Activated B cell treated with CpG ODN at 0.5 μM for 24 hours (primary cell): ENCODE measurements around the gene GPR3. TPM values are rescaled to one million over a fixed set of nuclear protein-coding genes. Genes with fewer than 3 reads are reported as not detected.

ENCODE experiments used
- ATAC-seq: fragments of 200-7000 bp; cut with Tn5 transposase; one replicate; pipeline ENCODE4 v1.10.0; 2021; ENCODE audit warnings: low read depth, mild to moderate bottlenecking, moderate library complexity
- CTCF ChIA-PET: fragments of 350-600 bp; sonication (Branson Sonifier 250); formaldehyde crosslinking; loops from one replicate; lab custom pipeline; 2021; ENCODE audit warnings: antibody characterized with exemption; lab: Charles Lee
- POLR2A ChIA-PET: fragments of 350-600 bp; sonication (Branson Sonifier 250); formaldehyde crosslinking; loops from one replicate; lab custom pipeline; 2021; ENCODE audit warnings: antibody characterized with exemption; lab: Charles Lee
- DNase-seq: peaks from one replicate; pipeline ENCODE4 v3.0.0; 2022
- H3K27ac Mint-ChIP-seq: one replicate; pipeline ENCODE4 v1.8.0; 2020; ENCODE audit warnings: mixed read lengths
- H3K27me3 Mint-ChIP-seq: one replicate; pipeline ENCODE4 v1.8.0; 2021; ENCODE audit warnings: mixed read lengths
- H3K36me3 Mint-ChIP-seq: one replicate; pipeline ENCODE4 v1.8.0; 2021; ENCODE audit warnings: low read depth, mixed read lengths
- H3K4me1 Mint-ChIP-seq: one replicate; pipeline ENCODE4 v1.8.0; 2021; ENCODE audit warnings: mixed read lengths
- H3K4me3 Mint-ChIP-seq: one replicate; pipeline ENCODE4 v1.8.0; 2020; ENCODE audit warnings: mild to moderate bottlenecking, mixed read lengths
- H3K9me3 Mint-ChIP-seq: one replicate; pipeline ENCODE4 v1.8.0; 2020; ENCODE audit warnings: mixed read lengths
- intact Hi-C: fragments of 100-400 bp; cut with micrococcal nuclease; formaldehyde crosslinking; loops from one replicate; pipeline ENCODE4 v1.15.1; 2024
- total RNA-seq: library from RNA; stranded (reverse); gene quantifications from 2 replicates; pipeline ENCODE4 v1.2.3, GENCODE V29; 2022
- TF ChIP-seq, protein P1 (sequence below): fragments of 200-600 bp; IDR thresholded peaks from one replicate; pipeline ENCODE4 v1.8.0; 2022; ENCODE audit warnings: antibody characterized with exemption, mild to moderate bottlenecking

GPR3 gene
- total RNA-seq, 1 donor from 2014 or later: 0.11 TPM

- POLR2A ChIA-PET: no interaction called here
- intact Hi-C loops: loop anchor here (10.0 kb wide), 1 partner anchor 652 kb away; the partner anchor contains the start of gene ARID1A
- peaks cover 45% of the 10 kb centered on the region for H3K4me1 Mint-ChIP-seq
Measured at GRCh38 chr1:27346357-27346756, 46.1 kb upstream of the GPR3 start.

DNA sequence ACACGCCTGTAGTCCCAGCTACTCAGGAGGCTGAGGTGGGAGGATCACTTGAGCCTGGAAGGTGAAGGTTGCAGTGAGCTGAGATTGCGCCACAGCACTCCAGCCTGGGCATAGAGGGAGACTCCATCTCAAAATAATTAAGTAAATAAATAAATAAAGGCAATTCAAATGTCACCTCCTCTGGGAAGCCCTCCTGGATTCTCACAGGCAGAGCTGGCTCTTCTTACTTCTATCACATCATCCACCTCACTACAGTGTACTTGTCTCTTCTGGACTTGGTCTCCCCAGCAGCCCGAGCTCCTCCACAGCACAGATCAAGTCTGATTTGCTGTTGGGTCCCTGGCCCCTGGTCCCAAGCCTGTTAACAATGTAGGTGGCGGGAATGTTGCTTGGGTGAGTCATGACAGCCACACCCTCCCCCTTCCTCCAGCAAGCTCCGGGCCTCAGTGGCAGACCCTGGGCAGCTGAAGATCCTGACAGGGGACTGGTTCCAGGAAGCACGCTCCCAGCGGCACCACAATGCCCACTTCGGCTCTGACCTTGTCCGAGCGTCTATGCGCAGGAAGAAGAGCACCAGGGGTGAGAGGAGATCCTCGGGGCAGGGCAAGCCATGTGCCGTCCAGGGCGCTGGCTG lies 45.3 kb upstream of the GPR3 start:
- TF ChIP-seq, protein P1, sequence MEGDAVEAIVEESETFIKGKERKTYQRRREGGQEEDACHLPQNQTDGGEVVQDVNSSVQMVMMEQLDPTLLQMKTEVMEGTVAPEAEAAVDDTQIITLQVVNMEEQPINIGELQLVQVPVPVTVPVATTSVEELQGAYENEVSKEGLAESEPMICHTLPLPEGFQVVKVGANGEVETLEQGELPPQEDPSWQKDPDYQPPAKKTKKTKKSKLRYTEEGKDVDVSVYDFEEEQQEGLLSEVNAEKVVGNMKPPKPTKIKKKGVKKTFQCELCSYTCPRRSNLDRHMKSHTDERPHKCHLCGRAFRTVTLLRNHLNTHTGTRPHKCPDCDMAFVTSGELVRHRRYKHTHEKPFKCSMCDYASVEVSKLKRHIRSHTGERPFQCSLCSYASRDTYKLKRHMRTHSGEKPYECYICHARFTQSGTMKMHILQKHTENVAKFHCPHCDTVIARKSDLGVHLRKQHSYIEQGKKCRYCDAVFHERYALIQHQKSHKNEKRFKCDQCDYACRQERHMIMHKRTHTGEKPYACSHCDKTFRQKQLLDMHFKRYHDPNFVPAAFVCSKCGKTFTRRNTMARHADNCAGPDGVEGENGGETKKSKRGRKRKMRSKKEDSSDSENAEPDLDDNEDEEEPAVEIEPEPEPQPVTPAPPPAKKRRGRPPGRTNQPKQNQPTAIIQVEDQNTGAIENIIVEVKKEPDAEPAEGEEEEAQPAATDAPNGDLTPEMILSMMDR: no peak
- H3K4me1 Mint-ChIP-seq: peaks cover 40% of the 10 kb centered on the region
- ATAC-seq (no peak), DNase-seq (no peak)
- no peaks in the 10 kb centered on the region for H3K27me3 Mint-ChIP-seq
- no peak overlapping the region for H3K4me3 Mint-ChIP-seq
- ChIA-PET POLR2A (interaction anchor here (0.6 kb wide), 1 partner anchor 35 kb away, joined by 5 read pairs; no protein-coding TSS in a partner anchor), CTCF (interaction anchor here (1.5 to 2.1 kb wide), 2 partner anchors 19 to 51 kb away, joined by 3 to 6 read pairs; partner anchors contain the start of gene MAP3K6)
- H3K9me3 Mint-ChIP-seq: no peaks in the 10 kb centered on the region
- H3K27ac Mint-ChIP-seq: no peak overlapping the region
- H3K36me3 Mint-ChIP-seq: peaks cover 33% of the 10 kb centered on the region
- intact Hi-C loops: loop anchor here (10.0 kb wide), 1 partner anchor 652 kb away; the partner anchor contains the start of gene ARID1A

More at GRCh38 chr1:27346357-27346756, 46.1 kb upstream of the GPR3 start:
- no peaks in the 10 kb centered on the region for H3K27me3 Mint-ChIP-seq
- no peaks in the 10 kb centered on the region for H3K9me3 Mint-ChIP-seq
- DNase-seq (no peak), ATAC-seq (no peak)
- H3K27ac Mint-ChIP-seq: no peak overlapping the region
- peaks cover 30% of the 10 kb centered on the region for H3K36me3 Mint-ChIP-seq
- TF ChIP-seq, protein P1: no peak
- no peak overlapping the region for H3K4me3 Mint-ChIP-seq
- CTCF ChIA-PET: interaction anchor here (1.5 to 2.1 kb wide), 2 partner anchors 20 to 50 kb away, joined by 3 to 6 read pairs; partner anchors contain the start of gene MAP3K6

DNA sequence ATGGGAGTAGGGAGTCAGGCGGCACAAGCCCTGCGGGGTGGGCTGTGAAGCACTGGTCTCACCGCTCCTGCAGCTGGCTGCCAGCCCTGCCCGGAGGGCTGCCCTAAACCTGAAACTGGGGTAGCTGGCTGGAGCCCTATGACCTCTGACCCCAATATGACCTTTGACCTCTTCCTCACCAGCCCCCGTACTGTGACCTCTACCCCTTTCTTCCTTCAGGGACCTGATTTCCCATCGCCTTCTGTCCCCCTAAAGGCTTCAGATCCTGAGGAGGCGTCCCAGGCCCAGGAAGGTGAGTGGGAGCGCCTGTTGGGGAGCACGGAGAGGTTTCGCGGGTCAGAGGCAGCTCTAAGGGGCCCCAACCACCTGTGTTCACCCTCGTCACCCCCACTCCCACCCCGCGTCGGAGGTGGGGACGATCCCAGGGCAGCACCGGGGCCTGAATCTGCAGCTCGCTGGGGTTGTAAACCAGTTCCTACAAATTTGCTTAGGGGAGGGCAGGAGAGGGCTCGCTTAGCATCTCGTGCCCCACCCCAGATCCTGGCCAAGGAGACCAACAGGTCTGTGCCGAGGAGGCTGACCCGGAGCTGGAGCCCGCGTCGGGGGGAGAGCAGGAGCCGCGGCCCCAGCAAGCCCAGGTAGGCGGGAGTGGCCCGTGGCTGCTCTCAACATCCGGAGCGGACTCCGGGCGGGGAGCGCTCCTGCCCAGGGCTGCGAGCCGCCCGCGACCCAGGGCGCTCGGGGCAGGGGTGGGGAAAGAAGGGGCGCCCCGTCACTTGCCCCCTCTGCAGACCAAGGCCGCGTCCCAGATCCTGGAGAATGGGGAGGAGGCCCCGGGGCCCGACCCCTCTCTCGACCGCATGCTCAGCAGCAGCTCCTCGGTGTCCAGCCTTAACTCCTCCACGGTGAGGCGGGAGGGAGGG lies 43.3 kb upstream of the GPR3 start:
- ChIA-PET POLR2A (interaction anchor here (0.6 to 1.9 kb wide), 7 partner anchors 8 to 487 kb away, joined by 3 to 22 read pairs (median 4); partner anchors contain the start of gene SYTL1), CTCF (interaction anchor here (1.5 kb wide), 2 partner anchors 8 to 17 kb away, joined by 6 to 11 read pairs; no protein-coding TSS in a partner anchor)
- ATAC-seq (peak; percentile 84), DNase-seq (no peak)
- TF ChIP-seq, protein P1: no peak
- intact Hi-C loops: loop anchor here (1.0 to 10.0 kb wide), 2 partner anchors 8 to 654 kb away; partner anchors contain the start of gene ARID1A
- Mint-ChIP-seq H3K36me3 (peaks cover 30% of the 10 kb centered on the region), H3K9me3 (no peaks in the 10 kb centered on the region), H3K27ac (no peak overlapping the region), H3K27me3 (no peaks in the 10 kb centered on the region), H3K4me3 (peak overlapping the region; percentile 77), H3K4me1 (peaks cover 20% of the 10 kb centered on the region)

DNA sequence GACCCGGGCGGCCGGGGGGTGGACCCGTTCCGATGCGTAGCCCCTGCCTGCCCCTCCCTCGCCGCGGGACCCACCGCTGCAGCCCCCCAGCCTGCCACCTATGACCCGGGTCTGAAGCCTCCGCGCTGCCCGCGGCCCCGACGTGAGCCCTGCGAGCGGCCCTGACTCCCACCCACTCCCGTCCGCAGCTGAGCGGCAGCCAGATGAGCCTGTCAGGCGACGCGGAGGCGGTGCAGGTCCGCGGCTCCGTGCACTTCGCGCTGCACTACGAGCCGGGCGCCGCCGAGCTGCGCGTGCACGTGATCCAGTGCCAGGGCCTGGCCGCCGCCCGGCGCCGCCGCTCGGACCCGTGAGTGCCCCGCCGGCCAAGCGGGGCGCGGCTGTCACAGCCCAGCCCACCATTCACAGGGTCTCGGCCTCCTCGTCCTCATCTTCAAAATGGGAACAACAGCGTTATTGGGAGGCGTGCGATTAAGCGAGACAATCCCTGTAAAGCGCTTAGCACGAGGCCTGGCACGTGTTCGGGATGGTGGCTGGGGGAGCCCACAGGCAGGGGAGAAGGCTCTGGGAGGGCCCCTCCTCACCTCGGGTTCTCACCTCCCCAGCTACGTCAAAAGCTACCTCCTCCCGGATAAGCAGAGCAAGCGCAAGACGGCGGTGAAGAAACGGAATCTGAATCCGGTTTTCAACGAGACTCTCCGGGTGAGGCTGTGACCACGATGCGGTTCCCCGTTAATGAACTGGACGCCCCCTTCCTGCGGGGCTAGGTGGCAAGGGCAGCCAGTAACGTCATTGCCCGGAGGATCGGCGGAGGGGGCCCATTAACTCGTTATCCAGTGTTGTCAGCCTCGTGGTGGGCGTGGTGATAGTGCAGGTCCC lies 42.4 kb upstream of the GPR3 start:
- Mint-ChIP-seq H3K27me3 (no peaks in the 10 kb centered on the region), H3K27ac (no peak overlapping the region), H3K36me3 (peaks cover 28% of the 10 kb centered on the region), H3K4me1 (peaks cover 15% of the 10 kb centered on the region), H3K4me3 (peak overlapping the region; percentile 44), H3K9me3 (no peaks in the 10 kb centered on the region)
- DNase-seq: no peak
- TF ChIP-seq, protein P1: no peak
- POLR2A ChIA-PET: interaction anchor here (0.8 to 1.9 kb wide), 5 partner anchors 9 to 375 kb away, joined by 3 to 22 read pairs (median 4); partner anchors contain the start of gene SYTL1
- CTCF ChIA-PET: interaction anchor here (1.5 kb wide), 2 partner anchors 8 to 18 kb away, joined by 6 to 11 read pairs; no protein-coding TSS in a partner anchor
- peak; percentile 76 for ATAC-seq
- intact Hi-C loops: loop anchor here (1.0 to 10.0 kb wide), 2 partner anchors 9 to 655 kb away; partner anchors contain the start of gene ARID1A
